DOHH2 (cell line): Measurements from ENCODE around the gene SF3B1.
A peak's percentile ranks its signal among the peaks of the same experiment; 100 is the strongest.

Experiments used
- H3F3A ChIP-seq: fragments of 200-600 bp; sonication (generic), shearing (Covaris generic); 2 replicates; pipeline ENCODE4 v1.6.0; 2016; ENCODE audit warnings: antibody characterized with exemption, mild to moderate bottlenecking; ENCODE audit not compliant: control insufficient read depth, insufficient read depth
- H3K27ac ChIP-seq: fragments of 200-600 bp; sonication (generic); 2 replicates; pipeline ENCODE4 v1.5.1; 2014; ENCODE audit warnings: low read depth, mild to moderate bottlenecking, low read length, moderate library complexity
- H3K27me3 ChIP-seq: fragments of 200-600 bp; sonication (generic); 2 replicates; pipeline ENCODE4 v1.6.1; 2014; ENCODE audit warnings: mild to moderate bottlenecking, low read length, mixed read lengths; ENCODE audit not compliant: control insufficient read depth
- H3K36me3 ChIP-seq: fragments of 200-600 bp; sonication (generic); 2 replicates; pipeline ENCODE4 v1.6.1; 2014; ENCODE audit warnings: mild to moderate bottlenecking, low read length, moderate library complexity, mixed read lengths; ENCODE audit not compliant: control insufficient read depth
- H3K4me1 ChIP-seq: fragments of 200-600 bp; sonication (generic); 2 replicates; pipeline ENCODE4 v1.6.1; 2014; ENCODE audit warnings: mild to moderate bottlenecking, low read length, mixed read lengths; ENCODE audit not compliant: control insufficient read depth
- H3K4me2 ChIP-seq: fragments of 200-600 bp; sonication (generic); 2 replicates; pipeline ENCODE4 v1.6.0; 2014; ENCODE audit warnings: mild to moderate bottlenecking, low read length, moderate library complexity
- H3K4me3 ChIP-seq: fragments of 200-600 bp; sonication (generic); 2 replicates; pipeline ENCODE4 v1.5.1; 2014; ENCODE audit warnings: mild to moderate bottlenecking, low read length, mixed read lengths
- H3K79me2 ChIP-seq: fragments of 200-600 bp; sonication (generic); 2 replicates; pipeline ENCODE4 v1.6.1; 2014; ENCODE audit warnings: mild to moderate bottlenecking, low read length, mixed read lengths; ENCODE audit not compliant: control insufficient read depth
- H3K9me2 ChIP-seq: fragments of 200-600 bp; sonication (generic); replicated peaks from 2 replicates; pipeline ENCODE4 v1.6.1; 2014; ENCODE audit warnings: mild to moderate bottlenecking, low read length, mixed read lengths; ENCODE audit not compliant: control insufficient read depth
- H3K9me3 ChIP-seq: fragments of 200-600 bp; sonication (generic); 2 replicates; pipeline ENCODE4 v1.6.1; 2014; ENCODE audit warnings: antibody characterized with exemption, low read length, mixed read lengths; ENCODE audit not compliant: control insufficient read depth, insufficient read depth
- H4K20me1 ChIP-seq: fragments of 200-600 bp; sonication (generic); 2 replicates; pipeline ENCODE4 v1.6.0; 2014; ENCODE audit warnings: low read depth, mild to moderate bottlenecking, antibody characterized with exemption, low read length, moderate library complexity; ENCODE audit not compliant: control insufficient read depth, insufficient read depth
- CTCF ChIP-seq: fragments of 200-600 bp; sonication (generic); IDR thresholded peaks from one replicate; pipeline ENCODE4 v1.5.1; 2014; ENCODE audit warnings: antibody characterized with exemption, mild to moderate bottlenecking, low read depth, low read length; ENCODE audit not compliant: poor library complexity, severe bottlenecking
- EZH2phosphoT487 ChIP-seq: fragments of 200-600 bp; sonication (generic); IDR thresholded peaks from 2 replicates; pipeline ENCODE4 v1.6.1; 2017; ENCODE audit warnings: borderline replicate concordance, mild to moderate bottlenecking, antibody characterized with exemption, low read length, moderate library complexity, mixed read lengths

Gene SF3B1

GRCh38 chr2:197357986-197358385 is 76.8 kb downstream of the SF3B1 start:
- no peak overlapping the region for H3K4me3 ChIP-seq
- peaks cover 24% of the 10 kb centered on the region for H3K4me1 ChIP-seq
- peaks cover 18% of the 10 kb centered on the region for H3K36me3 ChIP-seq
- H3K27ac ChIP-seq = no peak overlapping the region
- no peaks in the 10 kb centered on the region for H3K9me2 ChIP-seq
- H4K20me1 ChIP-seq = peaks cover 4% of the 10 kb centered on the region; the same call in 1 of the 2 replicates
- TF ChIP-seq EZH2phosphoT487 = no peak
- TF ChIP-seq CTCF = no peak
- 0 out of 2 replicates have a peak, but pooled peaks cover 3% of the 10 kb centered on the region for H3F3A ChIP-seq
- no peaks in the 10 kb centered on the region for H3K27me3 ChIP-seq
- no peak overlapping the region for H3K4me2 ChIP-seq
- peaks cover 27% of the 10 kb centered on the region for H3K79me2 ChIP-seq
- H3K9me3 ChIP-seq = no peaks in the 10 kb centered on the region

GRCh38 chr2:197356136-197356535 is 78.7 kb downstream of the SF3B1 start:
- H3K9me3 ChIP-seq = no peaks in the 10 kb centered on the region

DNA sequence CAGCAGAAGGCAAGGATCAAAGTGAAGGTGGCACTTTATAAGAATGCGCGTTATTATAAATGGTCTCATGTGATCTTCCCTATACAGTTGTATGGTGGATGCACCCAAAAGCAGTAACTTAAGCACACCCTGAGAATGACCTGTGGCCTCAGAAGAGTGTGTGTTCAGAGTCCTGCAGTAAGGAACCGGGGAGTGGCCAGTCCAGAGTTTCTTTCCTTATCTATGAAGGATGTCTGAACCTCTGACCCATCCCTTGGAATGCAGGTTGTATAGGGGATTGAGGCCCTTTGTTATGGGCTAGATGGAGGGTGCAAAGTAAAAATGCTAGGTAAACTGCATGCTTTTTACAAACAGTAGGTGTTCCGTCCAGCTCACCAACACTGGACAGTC is 80.7 kb downstream of the SF3B1 start:
- Histone ChIP-seq H3K27me3 (no peaks in the 10 kb centered on the region), H3K9me3 (no peaks in the 10 kb centered on the region), H3K36me3 (peaks cover 54% of the 10 kb centered on the region), H3K4me1 (peaks cover 42% of the 10 kb centered on the region), H3K27ac (no peak overlapping the region), H3F3A (0 out of 2 replicates have a peak, but pooled peaks cover 3% of the 10 kb centered on the region), H3K9me2 (no peaks in the 10 kb centered on the region), H3K79me2 (peaks cover 64% of the 10 kb centered on the region), H3K4me3 (peak overlapping the region; percentile 76), H3K4me2 (peak overlapping the region; percentile 64), H4K20me1 (peaks cover 4% of the 10 kb centered on the region; the same call in 1 of the 2 replicates)
- no peak for TF ChIP-seq CTCF
- no peak for TF ChIP-seq EZH2phosphoT487

More at GRCh38 chr2:197356136-197356535, 78.7 kb downstream of the SF3B1 start:
- Histone ChIP-seq H3K4me2 (peak overlapping the region; percentile 64), H3K4me3 (peak overlapping the region; percentile 76), H3K27ac (peak overlapping the region; percentile 20; the same call in 1 of the 2 replicates), H3K9me2 (no peaks in the 10 kb centered on the region), H3K79me2 (peaks cover 45% of the 10 kb centered on the region), H4K20me1 (peaks cover 4% of the 10 kb centered on the region; the same call in 1 of the 2 replicates), H3F3A (0 out of 2 replicates have a peak, but pooled peaks cover 3% of the 10 kb centered on the region), H3K27me3 (no peaks in the 10 kb centered on the region), H3K4me1 (peaks cover 42% of the 10 kb centered on the region), H3K36me3 (peaks cover 36% of the 10 kb centered on the region)
- TF ChIP-seq EZH2phosphoT487 = no peak
- peak; percentile 60 for TF ChIP-seq CTCF
